NCI-H748 treated with DMSO at 0.1 percent for 48 hours (cell line): ENCODE data around the gene DAPK2.

ENCODE experiments used
- DNase-seq: peaks from one replicate; lab custom pipeline; 2025; lab: John Stamatoyannopoulos, UW

DAPK2 gene

DNA sequence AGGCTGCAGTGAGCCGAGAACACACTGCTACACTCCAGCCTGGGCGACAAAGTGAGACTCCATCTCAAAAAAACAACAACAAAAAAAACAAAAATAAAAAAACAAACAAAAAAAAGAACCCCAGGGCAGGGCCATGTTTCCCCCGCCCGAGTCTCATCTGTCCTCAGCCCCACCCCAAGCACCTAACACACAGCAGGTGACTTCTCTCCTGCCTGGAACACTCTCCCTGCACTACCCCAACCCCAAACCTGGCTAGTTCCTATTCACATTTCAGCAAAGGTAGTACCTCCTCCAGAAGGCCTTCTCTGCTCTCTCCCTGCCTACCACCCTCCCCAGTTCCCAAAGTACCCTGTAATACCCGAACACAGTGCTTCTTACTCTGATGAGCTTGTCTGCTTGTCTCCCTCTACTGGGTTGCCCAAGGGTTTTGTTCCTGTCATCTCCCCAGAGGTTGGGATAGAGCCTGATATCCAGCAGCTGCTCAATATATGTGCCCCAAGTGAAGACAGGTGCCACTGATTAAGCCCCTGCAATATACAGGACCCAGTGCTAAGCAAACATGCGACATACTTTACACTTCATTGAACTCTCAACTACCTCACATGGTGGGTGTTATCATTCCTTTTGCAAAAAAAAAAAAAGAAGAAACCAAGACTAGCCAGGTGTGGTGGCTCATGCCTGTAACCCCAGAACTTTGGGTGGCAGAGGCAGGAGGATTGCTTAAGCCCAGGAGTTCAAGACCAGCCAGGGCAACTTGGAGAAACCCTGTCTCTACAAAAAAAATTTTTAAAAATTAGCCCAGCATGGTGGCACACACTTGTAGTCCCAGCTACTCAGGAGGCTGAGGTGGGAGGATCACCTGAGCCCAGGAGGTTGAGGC lies 103.6 kb downstream of the DAPK2 start:
- DNase-seq = no peak

DNA sequence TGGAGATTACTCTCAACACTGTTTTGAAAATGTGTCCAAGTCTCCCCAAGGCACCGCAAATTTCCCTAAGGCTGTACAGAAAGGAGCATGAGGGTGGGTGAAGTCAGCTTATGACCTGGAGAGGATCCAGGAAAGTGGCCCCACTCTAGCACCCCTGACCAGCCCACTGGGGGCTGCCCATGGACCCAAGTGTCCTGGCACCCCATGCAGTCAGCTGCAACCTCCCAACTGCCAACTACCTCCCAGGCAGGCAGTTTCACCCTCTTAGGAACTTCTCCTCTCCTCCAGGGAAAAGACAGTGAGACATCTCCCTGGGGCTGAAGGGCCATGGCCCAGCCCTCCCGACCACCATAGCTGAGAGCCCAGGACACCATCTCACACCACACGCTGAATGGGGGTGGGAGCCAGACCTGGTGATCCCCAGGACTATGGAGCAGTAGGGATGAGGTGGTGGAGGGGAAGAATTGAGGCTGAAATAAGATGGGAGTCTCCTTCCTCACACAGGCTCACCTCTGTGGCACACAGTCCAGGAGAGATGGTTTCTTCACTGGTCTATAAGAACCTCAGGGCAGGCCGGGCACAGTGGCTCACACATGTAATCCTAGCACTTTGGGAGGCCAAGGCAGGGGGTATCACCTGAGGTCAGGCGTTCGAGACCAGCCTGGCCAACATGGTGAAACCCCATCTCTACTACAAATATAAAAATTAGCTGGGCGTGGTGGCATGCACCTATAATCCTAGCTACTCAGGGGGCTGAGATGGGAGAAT lies 104.4 kb downstream of the DAPK2 start:
- DNase-seq = no peak

GRCh38 chr15:63940966-63941620 lies 105.2 kb downstream of the DAPK2 start:
- no peak for DNase-seq

GRCh38 chr15:63939531-63940130 lies 106.7 kb downstream of the DAPK2 start:
- DNase-seq = no peak

DNA sequence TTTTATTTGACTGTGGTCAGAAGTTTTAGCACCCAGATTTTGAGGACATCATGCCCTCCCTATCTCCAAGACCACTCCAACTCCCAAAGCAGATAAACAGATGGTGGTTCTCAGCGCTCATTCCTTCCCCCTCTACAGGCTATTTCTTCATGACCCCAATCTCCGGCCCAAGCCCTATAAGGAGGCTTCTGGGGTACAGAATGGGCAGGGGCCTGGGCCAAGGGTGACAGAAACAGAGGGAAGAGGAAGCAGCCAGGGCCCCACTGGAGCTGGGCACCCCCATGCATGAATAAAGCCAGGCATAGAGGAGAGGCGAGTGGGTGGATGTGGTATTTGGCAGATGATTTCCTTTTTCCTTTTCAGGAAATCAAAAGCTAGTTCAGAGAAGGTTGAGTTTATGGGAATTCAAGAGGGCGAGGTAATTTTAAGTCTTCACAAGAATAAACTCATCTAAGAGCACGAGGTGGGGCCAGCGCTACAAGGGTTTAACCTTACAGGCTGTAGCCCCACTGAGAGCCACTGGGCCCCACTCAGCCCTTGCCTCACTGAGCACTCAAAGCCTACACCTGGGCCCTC lies 107.7 kb downstream of the DAPK2 start:
- DNase-seq = no peak

DNA sequence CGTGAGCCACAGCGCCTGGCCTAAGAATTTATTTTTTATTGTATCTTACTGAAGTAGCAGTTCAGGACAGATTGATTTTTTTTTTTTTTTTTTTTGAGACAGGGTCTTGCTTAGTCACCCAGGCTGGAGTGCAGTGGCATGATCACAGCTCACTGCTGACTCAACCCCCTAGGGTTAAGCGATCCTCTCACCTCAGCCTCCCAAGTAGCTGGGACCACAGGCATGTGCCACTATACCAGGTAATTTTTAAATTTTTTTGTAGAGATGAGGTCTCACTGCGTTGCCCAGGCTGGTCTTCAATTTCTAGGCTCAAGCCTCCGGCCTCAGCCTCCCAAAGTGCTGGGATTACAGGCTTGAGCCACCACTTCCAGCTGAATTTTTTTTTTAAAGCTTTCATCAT lies 112.8 kb downstream of the DAPK2 start:
- no peak for DNase-seq

GRCh38 chr15:63931556-63931955 lies 114.7 kb downstream of the DAPK2 start:
- no peak for DNase-seq

GRCh38 chr15:63930034-63930433 lies 116.3 kb downstream of the DAPK2 start:
- DNase-seq = no peak

DNA sequence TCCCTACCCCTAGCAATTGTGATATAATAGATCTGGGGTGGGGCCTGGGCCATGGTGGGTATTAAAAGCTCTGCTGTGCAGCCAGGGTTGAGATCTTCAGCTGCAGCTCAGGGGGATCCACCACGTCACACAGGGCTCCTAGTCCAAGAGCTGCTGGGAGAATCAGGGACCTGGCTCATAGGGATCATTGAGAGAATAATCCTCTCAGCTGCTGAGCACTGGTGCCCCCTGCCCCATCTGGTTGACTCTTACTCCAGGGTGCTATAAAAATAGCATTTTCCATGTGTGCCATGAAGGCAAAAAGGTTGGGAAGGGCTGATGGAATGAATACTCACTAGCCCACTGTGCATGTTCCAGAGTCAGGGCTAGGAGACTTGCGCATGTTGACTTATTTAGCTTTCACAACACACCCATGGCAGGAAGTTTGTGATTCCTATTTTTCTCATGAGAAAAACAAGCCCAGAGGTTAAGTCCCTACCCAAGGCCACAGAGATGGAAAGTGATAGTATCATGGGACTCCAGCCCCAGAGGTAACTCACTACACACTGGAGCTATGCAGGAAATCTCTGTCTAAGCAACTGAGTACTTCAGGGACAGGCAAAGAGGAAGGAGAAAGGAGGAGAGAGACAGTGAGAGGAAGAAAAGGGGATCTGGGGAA lies 118.0 kb downstream of the DAPK2 start:
- no peak for DNase-seq

- no peak for DNase-seq
Observed at GRCh38 chr15:63923993-63924950, 122.0 kb downstream of the DAPK2 start.

- DNase-seq = no peak
Observed at GRCh38 chr15:63922916-63923315, 123.4 kb downstream of the DAPK2 start.

DNA sequence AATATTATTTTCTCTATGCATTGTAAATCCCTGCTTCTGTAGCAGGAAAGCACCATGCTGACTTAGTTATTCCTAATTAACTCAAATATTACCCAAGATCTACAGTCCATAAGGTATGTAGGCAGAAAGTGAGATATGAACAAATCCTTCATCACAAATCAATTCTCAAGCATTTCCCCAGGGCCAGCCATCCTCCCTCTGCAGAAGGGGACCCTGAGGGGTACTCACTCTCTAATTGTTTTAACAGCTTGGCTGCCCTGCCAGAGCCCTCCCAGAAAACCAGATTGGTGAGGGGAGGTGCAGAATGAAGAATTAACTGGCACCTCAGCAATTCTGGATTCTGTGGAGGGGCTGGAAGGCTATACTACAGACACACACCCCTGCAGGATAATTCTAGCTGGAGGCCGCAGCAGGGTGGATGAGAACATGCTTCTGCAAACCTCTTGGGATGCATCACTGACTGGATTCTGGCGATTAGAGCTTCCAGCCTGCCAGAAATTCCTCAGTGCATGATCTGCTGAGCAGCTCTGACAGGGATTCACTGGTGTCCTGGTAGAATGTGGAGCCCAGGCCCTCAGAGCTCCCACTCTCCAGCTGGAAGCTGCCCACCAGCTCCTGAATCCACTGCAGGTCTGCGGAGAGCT lies 123.9 kb downstream of the DAPK2 start:
- DNase-seq = no peak

GRCh38 chr15:63920504-63921175 lies 125.6 kb downstream of the DAPK2 start:
- DNase-seq = no peak

DNA sequence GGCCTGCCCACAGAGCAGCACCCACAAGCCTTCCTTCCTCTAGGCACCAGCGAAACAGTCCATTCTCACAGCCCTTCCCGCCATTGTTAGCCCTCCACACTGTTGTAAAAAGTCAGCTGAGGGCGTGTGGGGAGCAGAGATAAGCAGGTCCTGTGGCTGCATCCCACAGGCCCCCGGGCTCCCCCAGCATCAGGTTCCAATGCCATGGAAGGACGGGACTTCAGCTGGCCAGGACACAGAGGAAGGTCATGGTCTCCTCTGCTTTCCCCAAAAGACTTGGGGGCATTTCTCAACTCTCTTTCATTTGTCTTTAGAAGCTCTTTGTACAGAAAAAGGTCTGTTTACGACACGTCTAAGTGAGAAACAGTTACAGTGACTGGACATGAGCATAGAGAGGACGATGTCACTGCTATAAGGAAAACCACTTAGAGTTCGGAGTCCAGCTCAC lies 127.4 kb downstream of the DAPK2 start:
- DNase-seq = no peak

- DNase-seq = no peak
Observed at GRCh38 chr15:63918317-63918672, 128.0 kb downstream of the DAPK2 start.

- DNase-seq = no peak
Observed at GRCh38 chr15:63917588-63918316, 128.5 kb downstream of the DAPK2 start.

- no peak for DNase-seq
Observed at GRCh38 chr15:63915873-63916771, 130.2 kb downstream of the DAPK2 start.
